PFSK-1 (cell line): ENCODE results near the gene ZFHX3.

Source experiments
- POLR2AphosphoS5 ChIP-seq: IDR thresholded peaks from 2 replicates; pipeline ENCODE4 v1.6.1; 2012; ENCODE audit warnings: low read depth, mild to moderate bottlenecking, control low read depth, low read length, moderate library complexity
- SIN3A ChIP-seq: IDR thresholded peaks from 2 replicates; pipeline ENCODE4 v1.6.1; 2012; ENCODE audit warnings: mild to moderate bottlenecking, low read length, moderate library complexity, borderline replicate concordance; ENCODE audit not compliant: insufficient read depth
- TAF1 ChIP-seq: IDR thresholded peaks from 2 replicates; pipeline ENCODE4 v1.6.1; 2012; ENCODE audit warnings: low read length, control low read depth, borderline replicate concordance; ENCODE audit not compliant: insufficient read depth
- TF ChIP-seq, protein P1 (sequence below), 2 experiments: IDR thresholded peaks; 2 replicates each; pipeline versions ENCODE4 v1.6.1 to v1.8.0; 2011 to 2012; ENCODE audit warnings: low read depth in 2 of 2, low read length in 2 of 2, control low read depth in 1 of 2, inconsistent platforms in 1 of 2, mild to moderate bottlenecking in 1 of 2, moderate library complexity in 1 of 2; ENCODE audit not compliant: insufficient read depth in 1 of 2

DNA sequence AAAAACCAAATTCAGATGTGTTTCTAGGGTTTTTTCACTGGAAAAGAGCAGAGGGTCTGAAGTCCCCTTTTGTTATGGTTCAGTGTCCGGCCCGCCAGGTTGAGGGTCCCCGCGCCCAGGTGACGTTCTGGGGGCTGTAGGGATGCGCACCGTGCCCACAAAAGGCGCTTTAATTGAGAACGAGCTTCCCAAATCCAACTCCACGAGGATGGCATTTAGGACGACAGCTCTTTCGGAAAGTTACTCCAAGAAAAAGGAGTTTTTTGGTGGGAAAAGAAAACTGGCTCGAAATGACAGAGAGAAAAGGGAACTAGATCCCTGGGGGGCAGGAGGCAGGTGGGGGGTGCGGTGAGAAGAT is 15.9 kb upstream of the ZFHX3 start:
- TF ChIP-seq, protein P1, sequence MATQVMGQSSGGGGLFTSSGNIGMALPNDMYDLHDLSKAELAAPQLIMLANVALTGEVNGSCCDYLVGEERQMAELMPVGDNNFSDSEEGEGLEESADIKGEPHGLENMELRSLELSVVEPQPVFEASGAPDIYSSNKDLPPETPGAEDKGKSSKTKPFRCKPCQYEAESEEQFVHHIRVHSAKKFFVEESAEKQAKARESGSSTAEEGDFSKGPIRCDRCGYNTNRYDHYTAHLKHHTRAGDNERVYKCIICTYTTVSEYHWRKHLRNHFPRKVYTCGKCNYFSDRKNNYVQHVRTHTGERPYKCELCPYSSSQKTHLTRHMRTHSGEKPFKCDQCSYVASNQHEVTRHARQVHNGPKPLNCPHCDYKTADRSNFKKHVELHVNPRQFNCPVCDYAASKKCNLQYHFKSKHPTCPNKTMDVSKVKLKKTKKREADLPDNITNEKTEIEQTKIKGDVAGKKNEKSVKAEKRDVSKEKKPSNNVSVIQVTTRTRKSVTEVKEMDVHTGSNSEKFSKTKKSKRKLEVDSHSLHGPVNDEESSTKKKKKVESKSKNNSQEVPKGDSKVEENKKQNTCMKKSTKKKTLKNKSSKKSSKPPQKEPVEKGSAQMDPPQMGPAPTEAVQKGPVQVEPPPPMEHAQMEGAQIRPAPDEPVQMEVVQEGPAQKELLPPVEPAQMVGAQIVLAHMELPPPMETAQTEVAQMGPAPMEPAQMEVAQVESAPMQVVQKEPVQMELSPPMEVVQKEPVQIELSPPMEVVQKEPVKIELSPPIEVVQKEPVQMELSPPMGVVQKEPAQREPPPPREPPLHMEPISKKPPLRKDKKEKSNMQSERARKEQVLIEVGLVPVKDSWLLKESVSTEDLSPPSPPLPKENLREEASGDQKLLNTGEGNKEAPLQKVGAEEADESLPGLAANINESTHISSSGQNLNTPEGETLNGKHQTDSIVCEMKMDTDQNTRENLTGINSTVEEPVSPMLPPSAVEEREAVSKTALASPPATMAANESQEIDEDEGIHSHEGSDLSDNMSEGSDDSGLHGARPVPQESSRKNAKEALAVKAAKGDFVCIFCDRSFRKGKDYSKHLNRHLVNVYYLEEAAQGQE (IDR thresholded peaks at IDR 0.05; ENCODE audit: insufficient read depth in 1 of 2, low read depth in 2 of 2, low read length in 2 of 2), result no peak
- TF ChIP-seq SIN3A (no peak), POLR2AphosphoS5 (no peak), TAF1 (no peak)
